GM10266 (cell line): Measurements from ENCODE around the gene UCK1.
A peak's percentile ranks its signal among the peaks of the same experiment; 100 is the strongest.

Experiments used
- DNase-seq: peaks from one replicate; pipeline ENCODE4 v3.0.0; 2012; ENCODE audit errors: extremely low spot score
- CTCF ChIP-seq: IDR thresholded peaks from 2 replicates; pipeline ENCODE4 v1.5.1; 2012; ENCODE audit warnings: mild to moderate bottlenecking, low read depth; ENCODE audit not compliant: control insufficient read depth, insufficient read depth; ENCODE audit errors: missing control alignments

Gene UCK1

GRCh38 chr9:131546336-131547084, 15.4 kb upstream of the UCK1 start:
- peak; percentile 49 for DNase-seq
- TF ChIP-seq CTCF, result no peak

GRCh38 chr9:131545786-131546335, 14.8 kb upstream of the UCK1 start:
- no peak for TF ChIP-seq CTCF

GRCh38 chr9:131545003-131545785, 14.1 kb upstream of the UCK1 start, which contains the start of gene PRRT1B:
PRRT1B (plus strand) TSS chr9:131545523; CDS start chr9:131545616, 93 bp downstream.
- no peak for DNase-seq
- no peak for TF ChIP-seq CTCF

More at GRCh38 chr9:131545786-131546335, 14.8 kb upstream of the UCK1 start:
- DNase-seq, result peak; percentile 36

GRCh38 chr9:131543141-131543540, 12.1 kb upstream of the UCK1 start:
- no peak for DNase-seq
- no peak for TF ChIP-seq CTCF

- DNase-seq, result no peak
- no peak for TF ChIP-seq CTCF
Measured at GRCh38 chr9:131539223-131539923, 8.3 kb upstream of the UCK1 start.

- no peak for DNase-seq
- TF ChIP-seq CTCF, result no peak
Measured at GRCh38 chr9:131537946-131538345, 6.9 kb upstream of the UCK1 start.
